GM19240 (cell line): ENCODE results near the gene CCL22.

Experiments
- DNase-seq: peaks from one replicate; pipeline ENCODE4 v3.0.0; 2011; ENCODE audit warnings: low spot score; ENCODE audit not compliant: insufficient read length

CCL22 gene

GRCh38 chr16:57347858-57348257, 10.7 kb upstream of the CCL22 start:
- DNase-seq, result no peak

GRCh38 chr16:57348327-57348726, 10.3 kb upstream of the CCL22 start:
- no peak for DNase-seq

GRCh38 chr16:57349212-57350031, 9.2 kb upstream of the CCL22 start:
- peak; percentile 47 for DNase-seq

GRCh38 chr16:57352636-57353047, 5.9 kb upstream of the CCL22 start:
- DNase-seq, result no peak

DNA sequence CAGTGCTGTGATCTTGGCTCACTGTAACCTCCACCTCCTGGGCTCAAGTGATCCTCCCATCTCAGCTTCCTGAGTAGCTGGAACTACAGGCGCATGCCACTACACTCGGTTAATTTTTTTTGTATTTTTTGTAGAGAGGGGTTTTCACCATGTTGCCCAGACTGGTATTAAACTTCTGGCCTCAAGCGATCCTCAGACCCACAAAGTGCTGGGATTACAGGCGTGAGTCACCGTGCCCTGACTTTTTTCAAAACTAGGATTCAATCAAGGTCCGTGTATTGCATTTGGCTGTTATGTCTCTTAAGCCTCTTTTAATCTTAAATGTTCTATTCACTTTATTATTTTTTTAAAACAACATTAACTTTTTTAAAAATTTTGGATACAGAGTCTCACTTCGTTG, 4.3 kb upstream of the CCL22 start:
- no peak for DNase-seq

- no peak for DNase-seq
These were observed 2.6 kb upstream of the CCL22 start for GRCh38 chr16:57355898-57356414.

DNA sequence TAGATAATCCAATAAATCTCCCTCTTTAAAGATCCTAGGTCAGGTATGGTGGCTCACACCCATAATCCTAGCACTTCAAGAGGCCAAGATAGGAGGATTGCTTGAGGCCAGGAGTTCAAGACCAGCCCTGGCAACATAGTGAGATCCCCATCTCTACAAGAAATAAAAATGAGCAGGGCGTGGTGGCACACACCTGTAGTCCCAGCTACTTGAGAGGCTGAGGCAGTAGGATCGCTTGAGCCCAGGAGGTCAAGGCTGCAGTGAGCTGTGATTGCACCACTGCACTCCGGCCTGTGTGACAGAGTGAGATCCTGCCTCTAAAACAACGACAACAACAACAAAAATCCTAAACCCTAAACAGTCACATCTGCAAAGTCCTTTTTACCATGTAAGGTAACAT, 2.0 kb upstream of the CCL22 start:
- no peak for DNase-seq

DNA sequence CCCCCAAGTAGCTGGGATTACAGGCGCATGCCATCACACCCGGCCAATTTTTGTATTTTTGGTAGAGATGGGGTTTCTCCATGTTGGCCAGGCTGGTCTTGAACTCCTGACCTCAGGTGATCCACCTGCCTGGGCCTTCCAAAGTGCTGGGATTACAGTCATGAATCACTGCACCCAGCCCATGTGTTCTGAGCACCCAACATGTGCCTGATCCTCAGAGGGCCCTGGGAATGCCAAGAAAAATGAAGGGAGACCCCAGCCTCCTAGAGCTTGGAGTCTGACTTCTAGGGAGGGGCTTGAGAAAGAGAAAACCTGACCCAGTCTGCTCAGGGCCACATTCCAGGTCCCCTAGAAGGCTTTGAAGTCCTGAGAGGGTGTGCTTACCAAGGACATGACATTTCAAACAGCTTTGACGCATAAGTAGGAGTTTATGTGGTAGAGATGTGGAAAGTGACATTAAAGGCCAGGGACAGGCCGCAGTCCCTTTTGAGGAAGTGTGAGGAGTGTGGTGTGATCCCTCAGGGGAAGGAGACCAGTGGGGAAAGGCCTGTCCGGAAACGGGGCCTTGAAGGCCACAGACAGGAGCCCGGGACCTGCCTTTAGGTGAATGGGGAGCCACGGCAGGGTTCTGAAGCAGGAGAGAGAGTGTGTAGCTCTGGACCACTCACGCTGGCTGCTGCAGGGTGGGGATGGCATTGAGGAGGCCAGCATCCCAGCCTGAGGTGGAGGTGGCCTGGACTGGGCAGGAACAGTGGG, 1.1 kb upstream of the CCL22 start:
- DNase-seq, result no peak

GRCh38 chr16:57358086-57358420, 530 bp upstream of the CCL22 start:
- DNase-seq, result no peak

GRCh38 chr16:57360321-57360935, 1.8 kb downstream of the CCL22 start:
- DNase-seq, result no peak

GRCh38 chr16:57361404-57361803, 2.8 kb downstream of the CCL22 start:
- DNase-seq, result no peak

- DNase-seq, result no peak
These were observed 5.6 kb downstream of the CCL22 start for GRCh38 chr16:57364143-57364542.

GRCh38 chr16:57366544-57367040, 8.0 kb downstream of the CCL22 start:
- DNase-seq, result no peak

DNA sequence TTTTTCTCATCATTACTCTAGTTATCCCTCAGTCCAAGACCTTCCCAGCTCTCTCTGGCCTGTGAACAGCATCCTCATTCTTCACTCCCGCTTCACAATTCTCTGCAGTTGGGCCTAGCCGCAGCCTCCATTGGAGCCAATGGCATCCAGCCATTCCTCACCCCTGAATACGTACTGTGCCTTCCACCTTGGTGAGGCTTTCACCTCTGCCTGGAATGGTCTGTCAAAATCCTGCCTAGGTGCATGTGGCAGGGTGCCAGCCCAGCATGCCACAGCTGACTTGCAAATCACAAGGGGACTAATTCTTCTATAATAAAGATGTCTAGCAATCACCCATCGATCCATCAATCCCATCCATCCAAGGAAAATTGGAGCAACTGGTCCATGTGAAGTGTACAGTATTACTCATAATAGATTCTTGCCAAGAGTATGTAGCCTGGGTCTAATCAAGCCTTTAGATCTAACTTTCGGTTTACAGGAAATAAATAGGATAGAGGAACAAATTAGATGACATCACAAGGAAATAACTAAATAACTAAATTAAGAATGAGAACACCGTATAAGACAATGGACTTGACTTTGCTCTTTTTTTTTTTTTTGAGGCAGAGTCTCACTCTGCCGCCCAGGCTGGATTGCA, 8.7 kb downstream of the CCL22 start:
- no peak for DNase-seq

DNA sequence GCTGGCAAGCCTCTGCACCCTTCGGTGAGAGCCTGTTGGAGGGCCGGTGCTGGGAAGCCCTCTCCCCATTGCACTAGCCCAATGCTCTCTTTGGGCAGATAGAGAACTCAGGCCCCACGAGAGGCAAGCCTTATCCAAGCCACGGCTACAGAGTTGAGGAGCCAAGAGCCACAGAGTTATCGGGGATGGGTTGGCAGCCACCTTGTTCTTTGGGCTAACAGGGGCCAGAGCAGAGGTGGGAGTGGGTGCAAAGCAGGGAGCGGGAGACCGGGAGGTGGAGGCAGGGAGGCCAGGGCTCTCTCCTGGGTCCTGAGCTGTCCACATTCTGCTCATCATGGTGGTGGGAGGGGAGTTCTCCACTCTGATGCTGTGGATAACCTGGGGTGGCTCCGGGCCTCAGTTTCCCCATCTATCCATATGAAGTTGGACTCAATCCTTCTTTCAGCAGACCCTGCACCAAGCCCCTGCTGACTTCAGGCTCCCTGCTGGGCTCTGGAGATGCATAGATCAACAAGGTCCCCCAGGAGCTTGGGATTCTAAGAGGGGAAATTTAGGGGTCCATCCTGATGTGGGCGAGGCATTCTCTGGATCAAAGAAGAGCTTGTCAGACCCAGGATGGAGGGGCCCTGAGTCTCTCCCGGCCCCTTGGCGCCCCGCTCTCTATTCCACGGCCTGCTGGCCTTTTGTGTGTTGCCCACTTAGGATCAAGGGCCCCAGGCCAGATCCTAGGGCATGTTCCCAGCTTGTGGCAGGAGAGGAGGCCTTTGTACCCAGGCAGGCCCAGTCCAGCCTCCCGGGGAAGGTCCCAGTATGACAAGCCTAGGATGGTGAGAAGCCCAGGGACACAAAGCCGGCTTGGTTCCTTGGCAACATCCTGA, 13.2 kb downstream of the CCL22 start:
- no peak for DNase-seq

DNA sequence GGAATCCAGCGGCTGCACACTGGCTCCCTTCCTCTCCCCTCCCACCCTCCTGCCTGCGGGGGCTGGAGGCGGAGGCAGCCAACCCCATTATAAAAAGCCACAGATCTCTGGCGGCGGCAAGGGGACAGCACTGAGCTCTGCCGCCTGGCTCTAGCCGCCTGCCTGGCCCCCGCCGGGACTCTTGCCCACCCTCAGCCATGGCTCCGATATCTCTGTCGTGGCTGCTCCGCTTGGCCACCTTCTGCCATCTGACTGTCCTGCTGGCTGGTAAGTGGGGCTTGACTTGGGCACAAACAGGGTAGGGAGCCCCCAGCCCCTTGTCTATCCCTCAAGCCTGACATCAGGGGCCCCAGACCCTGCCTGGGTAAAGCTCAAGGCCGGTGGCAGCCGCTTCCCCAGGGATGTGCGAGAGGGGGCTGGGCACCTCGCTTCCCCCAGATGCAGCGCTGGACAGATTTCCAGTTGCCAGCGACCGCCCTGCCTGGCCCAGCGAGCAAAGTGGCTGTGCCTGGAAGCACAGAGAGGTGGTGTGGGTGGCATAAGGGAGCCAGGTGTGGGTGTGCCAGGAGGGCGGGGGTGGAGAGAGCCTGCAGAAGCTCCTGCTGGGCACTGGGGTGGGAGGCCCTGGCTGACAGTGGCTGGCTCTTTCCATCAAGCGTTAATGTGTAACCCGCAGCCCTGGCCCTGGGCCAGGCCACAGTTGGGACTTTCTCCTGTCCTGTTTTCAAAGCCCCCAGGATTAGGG, 14.0 kb downstream of the CCL22 start, which contains the start of gene CX3CL1:
Gene CX3CL1 (plus strand): TSS at position 119 of the 745 bp plus-strand sequence. CDS start 79 bp downstream, at position 198.
- no peak for DNase-seq

GRCh38 chr16:57373117-57373947, 14.7 kb downstream of the CCL22 start:
- DNase-seq, result no peak

GRCh38 chr16:57374067-57374534, 15.5 kb downstream of the CCL22 start:
- DNase-seq, result no peak
